SK-N-SH (cell line): ENCODE results near the gene HDAC7.

ENCODE experiments used
- CTCF ChIP-seq: fragments of 200-600 bp; sonication (generic); IDR thresholded peaks from 2 replicates; pipeline ENCODE4 v1.6.1; 2017; ENCODE audit warnings: antibody characterized with exemption, mild to moderate bottlenecking, moderate library complexity
- GATA2 ChIP-seq: sonication (generic); formaldehyde crosslinking; IDR thresholded peaks from 2 replicates; pipeline ENCODE4 v1.5.0; 2020; ENCODE audit warnings: mild to moderate bottlenecking, missing genetic modification reagents
- JUND ChIP-seq: IDR thresholded peaks from 2 replicates; pipeline ENCODE4 v1.4.0; 2012
- PBX3 ChIP-seq: IDR thresholded peaks from 2 replicates; pipeline ENCODE4; 2012
- POLR2AphosphoS5 ChIP-seq: IDR thresholded peaks from 2 replicates; pipeline ENCODE4 v1.6.1; 2012; ENCODE audit warnings: low read depth, low read length
- REST ChIP-seq: IDR thresholded peaks from 2 replicates; pipeline ENCODE4 v1.6.1; 2012; ENCODE audit warnings: mild to moderate bottlenecking, low read depth, low read length, moderate library complexity
- YY1 ChIP-seq: IDR thresholded peaks from 2 replicates; pipeline ENCODE4 v1.4.0; 2012; ENCODE audit warnings: low read depth, mild to moderate bottlenecking
- ZBTB33 ChIP-seq: IDR thresholded peaks from 2 replicates; pipeline ENCODE4 v1.4.0; 2012; ENCODE audit warnings: low read depth, borderline replicate concordance

- no peak for TF ChIP-seq CTCF
- no peak for TF ChIP-seq YY1
- no peak for TF ChIP-seq REST
- TF ChIP-seq JUND, result no peak
- no peak for TF ChIP-seq POLR2AphosphoS5
- no peak for TF ChIP-seq ZBTB33
- no peak for TF ChIP-seq PBX3
- TF ChIP-seq GATA2, result no peak
Measured at GRCh38 chr12:47752552-47752951, 67.2 kb downstream of the HDAC7 start.
